Astrocyte (in vitro differentiated cells and primary cell): ENCODE results near the gene UBL4A.

Source experiments
- EZH2 ChIP-seq: IDR thresholded peaks from 2 replicates; pipeline ENCODE4 v1.6.1; 2012; ENCODE audit warnings: mild to moderate bottlenecking, low read length, inconsistent platforms; ENCODE audit not compliant: insufficient read depth
- TF ChIP-seq, protein P1 (sequence below): IDR thresholded peaks from 2 replicates; pipeline ENCODE4 v1.5.1; 2011; ENCODE audit warnings: low read depth, mild to moderate bottlenecking, inconsistent platforms, low read length, moderate library complexity; ENCODE audit not compliant: insufficient read depth

DNA sequence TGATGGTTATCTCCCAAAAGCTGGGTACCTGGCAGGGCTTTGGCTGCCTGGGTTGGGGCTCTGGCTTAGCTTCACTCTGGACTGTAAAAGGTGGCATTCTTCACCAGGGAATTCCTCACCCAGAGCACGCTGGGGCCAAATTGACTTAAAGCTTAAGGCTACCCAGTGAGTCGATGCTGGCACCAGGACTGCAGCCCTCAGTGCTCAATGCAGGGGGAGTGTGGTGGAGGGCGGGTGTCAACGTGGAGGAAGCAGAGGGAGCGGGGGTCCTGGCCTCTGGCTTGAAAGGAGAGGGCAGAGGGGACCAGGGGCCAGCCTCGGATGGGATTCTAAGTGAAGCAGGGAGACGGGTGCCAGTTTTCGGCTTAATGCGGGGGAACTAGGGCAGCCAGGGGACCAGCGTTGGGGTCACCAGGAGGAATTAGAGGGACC, 42.9 kb downstream of the UBL4A start:
- TF ChIP-seq, protein P1, sequence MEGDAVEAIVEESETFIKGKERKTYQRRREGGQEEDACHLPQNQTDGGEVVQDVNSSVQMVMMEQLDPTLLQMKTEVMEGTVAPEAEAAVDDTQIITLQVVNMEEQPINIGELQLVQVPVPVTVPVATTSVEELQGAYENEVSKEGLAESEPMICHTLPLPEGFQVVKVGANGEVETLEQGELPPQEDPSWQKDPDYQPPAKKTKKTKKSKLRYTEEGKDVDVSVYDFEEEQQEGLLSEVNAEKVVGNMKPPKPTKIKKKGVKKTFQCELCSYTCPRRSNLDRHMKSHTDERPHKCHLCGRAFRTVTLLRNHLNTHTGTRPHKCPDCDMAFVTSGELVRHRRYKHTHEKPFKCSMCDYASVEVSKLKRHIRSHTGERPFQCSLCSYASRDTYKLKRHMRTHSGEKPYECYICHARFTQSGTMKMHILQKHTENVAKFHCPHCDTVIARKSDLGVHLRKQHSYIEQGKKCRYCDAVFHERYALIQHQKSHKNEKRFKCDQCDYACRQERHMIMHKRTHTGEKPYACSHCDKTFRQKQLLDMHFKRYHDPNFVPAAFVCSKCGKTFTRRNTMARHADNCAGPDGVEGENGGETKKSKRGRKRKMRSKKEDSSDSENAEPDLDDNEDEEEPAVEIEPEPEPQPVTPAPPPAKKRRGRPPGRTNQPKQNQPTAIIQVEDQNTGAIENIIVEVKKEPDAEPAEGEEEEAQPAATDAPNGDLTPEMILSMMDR, result no peak
- no peak for TF ChIP-seq EZH2
